SKM-1 (cell line): ENCODE data around the gene PON2.
"Not testable (repeated sequence)": the region's sequence is repeated elsewhere in the genome, so short reads cannot be mapped to it uniquely, and the experiment has no call there.

ENCODE experiments used
- DNase-seq: peaks from one replicate; lab custom pipeline; 2025; ENCODE audit not compliant: unreplicated experiment; lab: John Stamatoyannopoulos, UW

The PON2 gene

DNA sequence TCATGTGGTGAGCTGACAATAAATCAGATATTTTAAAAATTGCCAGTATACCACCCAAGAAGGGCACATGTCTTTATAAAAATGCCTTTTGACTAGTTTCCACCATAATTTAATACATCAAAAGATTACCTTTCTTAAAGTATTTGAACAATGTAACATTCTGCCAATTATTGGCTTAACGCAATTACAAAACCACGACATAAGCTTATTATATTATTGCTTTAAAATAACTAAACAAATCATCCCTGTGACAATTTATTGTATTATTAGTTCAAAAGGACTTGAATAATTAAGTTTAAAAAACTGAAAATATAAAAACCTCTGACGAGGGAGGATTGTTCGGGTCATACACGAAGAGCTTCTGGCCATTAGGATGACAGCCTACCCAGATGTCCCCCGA is 29.0 kb downstream of the PON2 start:
- no peak for DNase-seq

GRCh38 chr7:95405208-95405607 is 29.6 kb downstream of the PON2 start:
- DNase-seq, result no peak

GRCh38 chr7:95404316-95404865 is 30.4 kb downstream of the PON2 start:
- no peak for DNase-seq

GRCh38 chr7:95398155-95398940 is 36.5 kb downstream of the PON2 start:
- no peak for DNase-seq

DNA sequence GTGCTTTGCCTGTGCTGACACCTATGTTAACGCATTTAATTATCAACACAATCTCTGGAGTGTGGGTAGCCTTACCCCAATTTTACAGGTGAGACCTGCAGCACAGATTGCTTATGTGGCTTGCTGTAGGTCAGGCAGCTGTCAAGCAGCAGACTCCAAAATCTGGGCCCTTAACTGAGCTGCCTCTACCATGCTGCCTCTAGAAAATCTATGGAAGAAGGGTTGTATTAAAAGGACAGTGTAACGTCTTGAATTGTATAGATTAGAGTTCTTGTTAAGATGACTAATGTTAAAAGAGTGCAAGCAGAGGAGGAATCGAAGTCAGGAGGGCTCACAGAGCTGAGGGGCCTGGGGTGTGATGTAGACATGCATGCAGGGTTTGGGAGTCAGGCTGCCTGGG is 37.4 kb downstream of the PON2 start:
- no peak for DNase-seq

DNA sequence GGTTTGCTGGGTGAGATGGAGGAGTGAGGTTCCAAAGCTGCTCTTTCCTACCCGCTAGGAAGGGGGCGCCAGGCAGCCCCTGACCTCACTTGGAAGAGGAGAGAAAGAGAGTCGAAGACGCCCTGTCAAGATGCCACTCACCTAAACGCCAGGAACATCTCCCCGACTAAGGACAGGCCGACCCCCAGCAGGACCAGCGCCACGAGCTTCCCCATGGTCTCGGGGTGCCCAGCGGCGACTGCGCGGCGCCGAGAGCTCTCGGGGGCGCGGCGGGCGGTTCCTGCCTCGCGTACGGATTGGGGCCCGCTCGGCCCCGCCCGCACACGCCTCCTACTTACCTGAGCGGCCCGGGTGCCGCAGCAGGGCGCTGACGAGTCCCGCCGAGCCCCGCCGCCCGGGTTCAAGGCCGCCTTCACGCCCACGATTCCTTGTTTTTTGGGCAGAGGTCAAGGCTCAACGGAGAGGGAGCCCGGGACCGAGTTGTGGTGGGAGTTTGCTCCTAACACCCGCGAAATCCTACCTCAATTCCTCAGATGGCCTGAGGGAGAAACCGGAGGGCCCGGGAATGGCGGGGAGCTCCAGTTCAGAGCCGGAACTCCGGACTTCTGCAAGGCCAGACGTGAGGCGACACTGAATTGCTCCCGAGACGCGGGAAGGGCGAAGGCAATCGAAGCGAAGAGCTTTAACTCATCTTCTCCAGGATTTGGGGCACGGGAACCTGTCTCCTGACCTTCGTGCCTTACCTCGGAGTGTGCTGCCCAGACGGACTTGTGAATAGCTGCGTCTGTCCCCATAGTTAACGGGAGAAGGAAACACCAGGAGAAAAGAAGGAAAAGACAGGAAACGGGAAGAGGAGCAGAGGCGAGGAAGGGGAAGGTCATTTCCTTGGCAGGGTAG is 38.4 kb downstream of the PON2 start, which contains the start of gene PON3:
Gene PON3, minus strand, starts transcription at position 240 of the 897 bp plus-strand sequence. Its CDS starts 25 bp downstream, at position 215.
- no peak for DNase-seq

GRCh38 chr7:95395755-95396135 is 39.1 kb downstream of the PON2 start:
- no peak for DNase-seq

DNA sequence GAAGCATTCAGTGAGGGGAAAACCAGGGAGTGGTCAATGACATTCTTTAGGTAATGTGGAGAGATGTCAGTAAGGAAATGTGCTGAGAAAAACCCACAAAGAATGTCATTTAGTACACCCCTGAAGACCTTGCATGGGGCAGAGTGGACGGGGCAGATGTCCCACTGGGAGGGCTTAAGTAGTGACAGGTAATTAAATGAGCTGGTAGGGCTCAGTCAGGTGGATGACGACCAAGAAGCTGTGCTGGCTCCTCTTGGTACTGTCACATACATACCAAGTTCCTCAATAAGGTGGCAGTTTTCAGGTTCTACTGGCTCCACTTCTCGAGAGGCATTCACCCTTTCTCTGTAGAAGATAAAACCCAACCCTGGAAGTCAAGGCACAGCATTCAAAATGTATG is 40.5 kb downstream of the PON2 start:
- no peak for DNase-seq

GRCh38 chr7:95391761-95392160 is 43.1 kb downstream of the PON2 start:
- no peak for DNase-seq

DNA sequence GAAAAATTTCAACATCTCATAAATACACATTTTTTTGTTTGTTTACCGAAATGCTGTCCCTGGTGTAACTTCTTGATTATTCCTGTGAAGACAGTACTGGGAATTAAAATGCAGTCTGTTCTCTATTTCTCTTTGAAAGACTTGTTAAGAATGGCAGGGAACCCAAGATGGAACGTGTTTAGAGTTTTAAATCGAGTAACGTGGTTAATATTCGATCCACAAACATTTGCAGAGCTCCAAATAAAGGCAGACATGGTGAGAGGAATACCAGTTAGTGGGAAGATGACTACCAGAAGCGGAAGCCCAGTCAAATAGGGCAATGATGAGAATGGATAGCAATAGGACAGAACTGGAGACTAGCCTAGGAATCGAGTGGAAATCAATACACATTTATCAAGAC is 45.3 kb downstream of the PON2 start:
- no peak for DNase-seq

DNA sequence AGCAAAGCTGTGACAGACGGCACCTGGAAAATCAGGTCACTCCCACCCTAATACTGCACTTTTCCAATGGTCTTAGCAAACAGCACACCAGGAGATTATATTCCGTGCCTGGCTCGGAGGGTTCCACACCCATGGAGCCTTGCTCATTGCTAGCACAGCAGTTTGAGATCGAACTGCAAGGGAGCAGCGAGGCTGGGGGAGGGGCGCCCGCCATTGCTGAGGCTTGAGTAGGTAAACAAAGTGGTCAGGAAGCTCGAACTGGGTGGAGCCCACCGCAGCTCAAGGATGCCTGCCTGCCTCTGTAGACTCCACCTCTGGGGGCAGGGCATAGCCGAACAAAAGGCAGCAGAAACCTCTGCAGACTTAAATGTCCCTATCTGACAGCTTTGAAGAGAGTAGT is 55.4 kb downstream of the PON2 start:
- DNase-seq, result not testable (repeated sequence)

GRCh38 chr7:95376632-95377400 is 58.0 kb downstream of the PON2 start:
- DNase-seq, result no peak

DNA sequence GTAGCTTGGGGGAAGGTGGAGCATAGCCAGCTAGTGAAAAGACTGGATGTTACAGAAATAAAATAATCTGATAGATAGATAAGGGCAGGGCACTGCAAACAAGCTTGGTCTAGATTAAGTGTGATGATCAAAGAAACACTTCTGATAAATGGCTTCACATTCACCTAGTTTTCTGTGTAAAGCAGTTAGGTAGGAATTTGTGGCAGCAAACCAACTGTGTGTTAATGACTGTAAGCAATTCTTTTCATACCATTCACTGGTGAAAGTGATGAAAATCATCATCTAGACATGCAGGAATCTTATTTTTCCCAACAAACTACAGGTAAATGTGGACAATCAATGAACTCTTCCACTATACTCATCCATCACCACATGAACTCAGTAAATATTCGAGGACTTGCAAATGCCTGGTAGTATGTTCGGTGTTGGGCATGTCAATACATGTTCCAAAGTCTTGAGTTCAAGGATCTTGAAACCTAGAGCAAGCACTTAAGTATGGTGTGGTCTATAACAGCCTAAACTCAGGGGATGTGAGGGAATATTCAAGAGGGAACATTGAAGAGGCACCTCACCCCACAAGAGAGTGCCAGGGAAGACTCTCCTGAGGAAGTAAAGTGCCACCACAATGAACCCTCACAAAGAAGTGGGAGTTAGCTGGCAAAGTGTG is 59.1 kb downstream of the PON2 start:
- no peak for DNase-seq

- no peak for DNase-seq
Observed at GRCh38 chr7:95373323-95373722, 61.5 kb downstream of the PON2 start.

- no peak for DNase-seq
Observed at GRCh38 chr7:95368235-95368634, 66.6 kb downstream of the PON2 start.

- no peak for DNase-seq
Observed at GRCh38 chr7:95367606-95368005, 67.2 kb downstream of the PON2 start.

GRCh38 chr7:95365151-95365550 is 69.7 kb downstream of the PON2 start:
- no peak for DNase-seq

GRCh38 chr7:95357623-95358022 is 77.2 kb downstream of the PON2 start:
- DNase-seq, result no peak
